ENCODE results near the gene AMBRA1.

GRCh38 chr11:46523290-46523689 lies 70.5 kb downstream of the AMBRA1 start:
- TF ChIP-seq EP300 (IDR thresholded peaks at IDR 0.05) (no peak), POLR2AphosphoS5 (IDR thresholded peaks at IDR 0.05) (no peak)

Data from upper lobe of left lung (tissue), 4 donors.